C4-2B (cell line): ENCODE data around the gene NUMBL.

Experiments used
- ZFX ChIP-seq: fragments of 450-650 bp; IDR thresholded peaks from 2 replicates; pipeline ENCODE4 v1.6.1; 2017
- TF ChIP-seq, protein P1 (sequence below): fragments of 450-650 bp; conservative IDR thresholded peaks from 2 replicates; pipeline ENCODE4 v1.5.1; 2017; ENCODE audit warnings: mild to moderate bottlenecking

DNA sequence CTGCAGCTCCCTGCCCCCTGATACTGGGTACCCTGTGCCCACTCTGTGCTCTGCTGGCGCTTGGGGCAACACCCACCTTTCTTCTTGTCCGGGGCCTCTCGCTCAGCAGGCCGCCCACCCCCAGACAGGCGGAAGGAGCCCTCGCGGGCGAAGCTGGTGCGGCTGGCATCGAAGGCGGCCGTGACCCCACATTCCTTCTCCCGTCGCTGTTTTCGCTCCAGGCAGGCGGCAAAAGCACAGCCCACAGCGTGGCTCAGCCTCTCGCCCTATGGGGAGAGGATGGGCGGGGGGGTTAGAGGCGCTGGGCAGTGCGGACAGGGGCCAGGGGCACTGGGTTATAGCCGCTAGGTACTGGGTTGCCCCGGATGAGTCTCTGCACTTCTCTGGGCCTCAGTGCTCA is 13.3 kb downstream of the NUMBL start:
- TF ChIP-seq, protein P1, sequence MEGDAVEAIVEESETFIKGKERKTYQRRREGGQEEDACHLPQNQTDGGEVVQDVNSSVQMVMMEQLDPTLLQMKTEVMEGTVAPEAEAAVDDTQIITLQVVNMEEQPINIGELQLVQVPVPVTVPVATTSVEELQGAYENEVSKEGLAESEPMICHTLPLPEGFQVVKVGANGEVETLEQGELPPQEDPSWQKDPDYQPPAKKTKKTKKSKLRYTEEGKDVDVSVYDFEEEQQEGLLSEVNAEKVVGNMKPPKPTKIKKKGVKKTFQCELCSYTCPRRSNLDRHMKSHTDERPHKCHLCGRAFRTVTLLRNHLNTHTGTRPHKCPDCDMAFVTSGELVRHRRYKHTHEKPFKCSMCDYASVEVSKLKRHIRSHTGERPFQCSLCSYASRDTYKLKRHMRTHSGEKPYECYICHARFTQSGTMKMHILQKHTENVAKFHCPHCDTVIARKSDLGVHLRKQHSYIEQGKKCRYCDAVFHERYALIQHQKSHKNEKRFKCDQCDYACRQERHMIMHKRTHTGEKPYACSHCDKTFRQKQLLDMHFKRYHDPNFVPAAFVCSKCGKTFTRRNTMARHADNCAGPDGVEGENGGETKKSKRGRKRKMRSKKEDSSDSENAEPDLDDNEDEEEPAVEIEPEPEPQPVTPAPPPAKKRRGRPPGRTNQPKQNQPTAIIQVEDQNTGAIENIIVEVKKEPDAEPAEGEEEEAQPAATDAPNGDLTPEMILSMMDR: no peak
- no peak for TF ChIP-seq ZFX
